Sigmoid colon (tissue), 4 donors: ENCODE measurements around the gene GPD2.

Source experiments
- CTCF ChIP-seq, 4 experiments: fragments of 450-650 bp in 3 of 4; fragments of 200-600 bp in 1 of 4; IDR thresholded peaks; one replicate each; pipeline ENCODE4 v1.5.1; 2016 to 2019; ENCODE audit warnings: antibody characterized with exemption in 4 of 4, mild to moderate bottlenecking in 3 of 4, moderate library complexity in 2 of 4
- EP300 ChIP-seq, 4 donors: sonication (generic); formaldehyde crosslinking; IDR thresholded peaks; one replicate each; pipeline ENCODE4 v1.6.1; 2017; ENCODE audit warnings: antibody characterized with exemption in 4 of 4
- POLR2AphosphoS5 ChIP-seq, 4 donors: sonication (generic); formaldehyde crosslinking; IDR thresholded peaks; one replicate each; pipeline ENCODE4 v1.6.1; 2017; ENCODE audit warnings: antibody characterized with exemption in 4 of 4

- TF ChIP-seq CTCF (IDR thresholded peaks at IDR 0.05) (no peak), POLR2AphosphoS5 (IDR thresholded peaks at IDR 0.05) (peak in 3 of 4 donors; percentile 2 to 35 (median 29)), EP300 (IDR thresholded peaks at IDR 0.05) (no peak)
Measured at GRCh38 chr2:156400706-156401678, 35.2 kb upstream of the GPD2 start.
